Forelimb muscle (tissue), 1 donor: ENCODE measurements around the gene SLC15A1. TPM values are rescaled to one million over a fixed set of nuclear protein-coding genes. Genes with fewer than 3 reads are reported as not detected.
"Not testable (repeated sequence)": the region's sequence is repeated elsewhere in the genome, so short reads cannot be mapped to it uniquely, and the experiment has no call there.

Source experiments
- DNase-seq: peaks from one replicate; pipeline ENCODE4 v3.0.0-alpha.2; 2013; ENCODE audit warnings: low read depth
- polyA plus RNA-seq: library from polyadenylated mRNA; unstranded; fragments of 120-200 nt; gene quantifications from one replicate; pipeline ENCODE4 v1.2.1, GENCODE V29; 2013; ENCODE audit not compliant: insufficient read length

The SLC15A1 gene
- polyA plus RNA-seq, 1 donor = not detected

DNA sequence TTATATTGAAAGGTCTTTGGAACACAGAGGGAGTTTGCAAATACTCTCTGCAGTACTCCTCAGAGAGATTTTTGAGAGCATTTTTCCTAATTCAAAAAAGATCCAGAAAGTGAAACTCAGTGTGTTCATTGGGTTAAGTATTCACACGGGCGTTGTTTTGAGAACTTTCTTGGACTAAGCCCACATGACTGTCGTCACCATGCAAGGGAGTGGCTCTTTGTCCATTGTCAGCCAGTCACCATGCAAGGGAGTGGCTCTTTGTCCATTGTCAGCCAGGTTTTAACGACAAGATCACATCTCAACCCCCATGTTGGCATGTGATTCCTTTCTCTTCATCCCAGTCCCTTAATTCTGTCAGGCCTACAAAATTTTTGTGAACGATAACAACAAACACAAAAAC is 94.3 kb downstream of the SLC15A1 start:
- peak; percentile 51 for DNase-seq

DNA sequence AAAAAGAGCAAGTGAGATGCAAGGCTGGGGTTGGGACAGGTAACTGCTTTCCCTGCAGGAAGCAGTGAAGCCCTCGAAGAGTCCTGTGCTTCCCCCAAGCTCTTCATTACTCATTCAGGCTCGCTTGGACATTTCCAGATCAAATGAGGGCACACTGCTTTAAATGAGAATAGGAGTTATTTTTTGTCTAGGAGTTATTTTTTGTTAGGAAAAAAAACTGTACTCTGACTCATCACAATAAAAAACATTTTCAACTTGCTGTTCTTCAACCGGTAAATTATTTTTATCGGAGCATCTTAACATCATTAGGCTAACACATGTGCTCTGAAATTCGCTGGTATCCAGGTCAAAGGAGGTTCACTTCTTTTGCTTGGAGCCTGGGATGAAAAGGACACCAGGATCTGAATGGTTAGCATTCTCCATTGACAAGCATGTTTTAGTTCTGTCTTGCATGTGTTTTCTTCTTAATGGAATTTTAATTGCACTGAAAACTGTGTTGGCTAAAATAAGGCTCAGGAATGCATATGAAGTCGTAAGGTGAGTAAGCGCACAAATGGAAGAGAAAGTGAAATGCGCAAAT is 94.9 kb downstream of the SLC15A1 start:
- no peak for DNase-seq

DNA sequence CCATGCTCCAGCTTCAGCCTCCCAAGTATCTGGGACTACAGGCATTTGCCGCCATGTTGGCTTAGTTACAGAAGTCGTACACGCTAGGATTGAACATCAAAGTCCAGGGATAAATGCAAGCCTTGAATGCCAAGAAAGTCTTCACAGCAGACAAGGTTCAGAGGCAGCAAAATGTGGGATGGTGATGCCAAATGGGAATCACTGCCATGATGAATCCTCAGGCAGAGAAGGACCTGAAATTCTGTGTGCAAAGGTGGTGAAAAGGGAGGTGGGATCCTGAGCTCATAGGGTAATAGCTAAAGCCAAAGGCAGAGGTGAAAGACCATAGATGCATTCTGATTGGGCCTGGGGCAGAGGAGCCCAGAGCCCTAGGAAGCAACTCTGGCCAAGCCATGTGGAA is 96.2 kb downstream of the SLC15A1 start:
- no peak for DNase-seq

DNA sequence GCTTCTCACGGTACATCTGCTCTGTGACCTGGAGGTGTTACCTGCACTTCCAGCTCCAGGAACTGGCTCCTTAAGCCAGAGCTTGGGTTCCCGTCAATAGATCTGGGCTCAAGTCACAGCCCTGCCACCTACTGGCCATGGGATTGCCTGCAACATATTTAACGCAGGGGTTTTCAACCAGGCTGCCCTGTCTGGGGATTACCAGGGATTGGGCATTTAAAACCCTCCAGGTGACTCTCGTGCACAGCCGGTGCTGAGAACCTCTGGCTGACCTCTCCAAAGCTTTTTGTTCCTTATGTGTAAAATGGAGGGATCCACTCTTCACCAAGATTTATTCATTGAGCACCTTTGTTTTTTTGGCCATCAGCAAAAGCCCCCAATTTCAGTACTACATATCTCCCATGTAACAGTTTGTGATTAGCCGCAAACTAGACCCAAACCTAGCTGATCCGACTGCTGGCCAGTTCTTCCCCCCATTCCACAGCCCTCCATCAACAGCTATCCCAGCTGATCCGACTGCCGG is 98.9 kb downstream of the SLC15A1 start:
- DNase-seq = no peak

DNA sequence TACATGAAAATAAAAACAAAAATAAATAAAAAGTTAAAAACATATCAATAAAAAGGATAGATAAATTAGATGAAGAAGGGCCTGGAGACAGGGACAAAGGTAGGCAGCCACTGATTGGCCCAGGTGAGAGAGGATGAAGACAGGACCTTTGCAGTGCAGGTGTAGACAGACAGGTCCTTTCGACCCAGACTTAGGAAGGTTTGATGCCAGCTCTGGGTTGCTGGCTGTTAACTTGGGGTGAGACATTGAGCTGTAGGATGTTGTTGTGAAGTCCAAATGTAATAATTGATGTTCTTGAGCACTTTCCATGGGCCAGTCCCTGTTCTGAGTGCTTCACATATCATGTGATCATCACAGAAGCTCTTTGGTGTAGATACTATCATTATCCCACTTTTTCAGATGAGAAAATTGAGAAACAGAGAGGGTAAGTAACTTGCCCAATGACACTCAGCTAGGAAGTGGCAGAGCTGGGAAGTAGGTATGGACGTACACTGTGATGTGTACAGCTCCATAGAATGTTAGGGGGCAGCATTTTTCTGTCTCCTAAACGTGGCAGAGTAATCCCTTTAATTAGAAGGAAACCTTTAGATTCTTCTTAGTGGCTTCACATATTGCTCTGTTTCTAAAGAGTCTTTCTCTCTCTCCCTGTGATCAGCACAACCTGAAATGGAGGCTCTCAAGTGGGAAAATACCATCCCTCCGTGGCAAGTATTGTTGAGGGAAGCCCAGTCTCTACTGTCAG is 99.6 kb downstream of the SLC15A1 start:
- no peak for DNase-seq

DNA sequence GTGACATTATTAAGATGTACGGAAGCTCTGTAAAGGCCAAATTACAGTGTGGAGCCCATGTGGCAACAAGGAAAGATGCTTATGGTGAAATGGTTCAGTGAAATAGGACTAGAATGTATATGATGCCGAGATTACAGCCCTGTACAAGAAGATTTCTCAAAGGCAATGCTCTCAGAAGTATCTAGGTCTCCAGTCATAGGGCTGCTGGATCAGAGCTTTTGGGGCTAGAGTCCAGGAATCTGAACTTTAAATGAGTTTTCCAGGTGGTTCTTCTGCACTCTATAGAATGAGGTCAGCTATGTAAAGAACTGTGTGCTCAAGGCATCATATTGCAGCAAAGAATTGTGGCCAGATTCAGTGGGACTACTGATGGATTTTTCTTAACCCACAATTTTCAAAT is 100.2 kb downstream of the SLC15A1 start:
- no peak for DNase-seq

DNA sequence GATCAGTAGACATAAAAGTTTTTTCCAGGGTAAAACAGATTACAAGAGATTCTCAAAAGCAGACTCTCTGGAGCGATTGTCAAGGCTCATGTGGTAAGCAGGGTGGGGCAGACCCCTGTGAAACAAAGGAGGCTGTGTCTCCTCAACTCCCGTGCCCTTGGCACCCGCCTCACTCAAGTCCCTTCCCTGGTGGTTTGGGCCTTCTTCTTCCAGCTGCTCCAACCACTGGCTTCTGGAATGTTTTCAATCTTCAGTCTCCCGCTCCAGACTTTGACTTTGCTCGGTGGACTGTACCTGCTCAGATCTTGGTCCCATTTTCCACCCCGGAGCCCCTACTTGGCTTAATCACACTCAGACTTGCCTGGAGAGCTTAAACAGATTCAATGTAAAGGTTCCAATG is 100.7 kb downstream of the SLC15A1 start:
- no peak for DNase-seq

DNA sequence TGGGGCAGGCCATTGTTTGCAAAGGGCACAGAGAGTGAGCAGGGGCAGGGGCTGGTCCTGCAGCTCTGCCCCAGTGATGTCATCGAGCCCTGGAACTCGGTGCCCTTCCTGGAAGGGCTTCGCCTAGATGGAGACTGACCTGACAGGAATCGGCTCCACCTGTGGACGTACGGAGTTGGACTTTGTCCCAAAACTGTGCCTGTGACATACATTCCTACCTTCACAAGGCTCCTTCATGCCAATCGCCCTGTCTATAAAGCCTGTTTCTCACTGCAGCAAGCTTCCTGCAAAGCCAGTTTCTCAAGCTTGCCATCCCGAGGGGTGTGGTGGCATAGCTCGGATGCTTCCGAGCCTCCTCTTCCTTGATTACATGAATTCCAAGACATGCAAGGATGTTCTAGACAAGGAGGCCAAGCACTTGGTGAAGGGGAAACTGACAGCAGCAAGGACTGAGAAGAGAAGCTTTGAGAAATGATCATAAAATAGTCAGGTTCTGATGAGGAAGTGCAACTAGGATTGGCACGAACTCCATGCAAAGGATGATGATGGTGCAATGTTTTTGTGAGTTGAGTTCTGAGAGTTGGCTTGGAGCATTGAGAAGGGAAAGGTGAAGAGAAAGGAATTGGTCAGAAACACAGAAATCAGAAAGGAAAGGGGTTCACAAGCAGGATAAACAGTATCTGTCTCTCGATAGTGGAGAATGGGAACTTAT is 101.9 kb downstream of the SLC15A1 start:
- no peak for DNase-seq

DNA sequence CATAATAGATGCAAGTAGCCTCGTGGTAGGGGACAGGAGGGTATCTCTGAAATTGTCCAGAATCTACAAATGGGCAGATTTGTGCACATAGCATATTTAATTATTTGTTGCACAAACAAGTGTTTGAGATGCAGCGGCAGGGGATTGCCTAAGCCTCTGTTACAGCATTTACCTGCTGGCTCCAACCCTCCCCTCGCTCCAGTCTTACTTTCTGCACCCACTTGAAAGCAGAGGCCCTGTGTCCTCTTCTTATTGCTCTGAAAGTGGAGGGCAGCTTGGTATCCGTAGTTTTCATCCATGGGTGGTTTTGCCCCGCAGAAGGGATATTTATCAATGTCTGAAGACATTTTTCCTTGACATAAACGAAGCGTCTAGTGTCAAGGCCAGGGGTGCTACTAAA is 102.6 kb downstream of the SLC15A1 start:
- DNase-seq = no peak

DNA sequence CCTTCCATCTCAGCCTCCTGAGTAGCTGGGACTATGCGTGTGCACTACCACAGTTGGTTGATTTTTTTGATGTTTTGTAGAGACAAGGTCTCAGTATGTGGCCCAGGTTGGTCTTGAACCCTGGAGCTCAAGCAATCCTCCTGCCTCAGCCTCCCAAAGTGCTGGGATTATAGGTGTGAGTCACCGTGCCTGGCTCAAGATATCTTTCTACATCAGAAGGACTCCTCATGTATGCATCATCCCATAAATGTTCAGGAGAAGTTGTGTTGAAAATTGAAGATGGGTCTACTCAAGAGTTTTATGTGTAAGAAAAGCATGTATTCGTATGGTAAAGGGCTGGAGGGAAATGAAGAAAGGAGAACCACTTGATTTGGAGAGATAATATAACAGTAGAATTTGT is 103.8 kb downstream of the SLC15A1 start:
- DNase-seq = no peak

DNA sequence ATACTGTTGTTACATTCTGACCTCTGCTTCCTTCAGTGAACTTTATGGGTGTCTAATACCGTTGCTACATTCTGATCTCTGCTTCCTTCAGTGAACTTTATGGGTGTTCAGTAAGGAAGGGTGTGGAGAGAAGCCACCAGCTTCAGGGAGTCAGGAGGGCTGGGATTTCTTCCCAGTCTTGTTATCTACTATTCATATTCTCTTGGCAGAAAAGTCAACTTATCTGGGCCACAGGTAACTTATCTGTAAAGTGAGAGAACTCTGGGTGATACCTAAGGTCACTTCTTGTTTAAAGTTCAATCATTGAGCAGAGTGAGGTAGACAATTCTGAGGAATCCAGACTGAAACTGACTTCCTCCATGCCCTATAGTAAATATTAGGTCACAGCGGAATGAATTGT is 104.3 kb downstream of the SLC15A1 start:
- no peak for DNase-seq

DNA sequence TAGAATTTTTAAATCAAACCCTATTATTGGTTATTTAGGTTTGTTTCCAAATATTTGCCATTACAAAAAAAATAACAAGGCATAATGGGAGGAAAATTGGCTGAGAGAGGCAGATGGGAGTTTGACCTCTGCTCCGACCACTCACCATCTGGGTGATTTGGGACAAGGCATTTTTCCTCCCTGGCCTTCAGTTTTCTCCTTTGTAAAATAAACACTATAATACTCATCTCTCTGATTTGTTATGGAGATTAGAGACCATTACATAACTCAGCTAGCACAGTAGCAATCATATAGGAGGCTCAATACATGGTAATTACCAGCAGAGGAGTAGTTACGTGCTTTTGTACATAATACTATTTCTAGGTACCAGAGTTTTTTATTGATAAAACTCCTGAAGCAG is 105.4 kb downstream of the SLC15A1 start:
- DNase-seq = no peak

DNA sequence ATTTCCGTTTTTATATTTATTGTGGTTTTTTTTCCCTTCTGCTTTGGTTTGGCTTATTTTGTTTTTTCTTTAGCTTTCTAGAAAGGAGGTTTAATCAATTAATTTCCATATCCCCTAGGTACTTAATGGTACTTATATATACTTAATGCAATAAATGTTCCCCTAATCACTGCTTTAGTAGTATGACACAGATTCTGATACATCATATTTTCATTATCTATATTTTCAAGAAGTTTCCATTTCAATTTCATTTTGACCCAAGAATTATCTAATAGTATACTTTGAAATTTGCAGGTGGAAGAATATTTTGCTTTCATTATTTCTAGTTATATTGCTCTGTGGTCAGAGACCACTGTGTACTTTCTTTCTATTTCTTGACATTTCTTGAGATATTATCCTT is 109.0 kb downstream of the SLC15A1 start:
- DNase-seq = no peak

DNA sequence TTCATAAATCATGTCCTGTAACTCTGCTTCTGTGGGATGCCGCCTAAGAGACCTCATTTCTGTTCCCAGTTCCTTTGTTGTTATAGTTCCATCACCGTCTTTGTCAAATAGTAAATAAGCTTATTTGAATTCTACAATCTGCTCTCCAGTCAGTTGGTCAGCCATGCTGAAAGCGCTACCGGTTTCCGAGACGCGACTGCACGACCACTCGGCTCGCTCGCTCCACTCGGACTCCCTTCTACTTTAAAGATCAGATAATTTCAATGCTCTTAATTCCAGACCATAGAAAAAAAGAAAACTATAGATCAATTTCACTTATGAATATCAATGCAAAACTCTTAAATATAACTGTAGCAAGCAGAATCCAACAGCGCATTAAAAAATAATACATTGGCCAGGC is 111.4 kb downstream of the SLC15A1 start:
- DNase-seq = no peak

DNA sequence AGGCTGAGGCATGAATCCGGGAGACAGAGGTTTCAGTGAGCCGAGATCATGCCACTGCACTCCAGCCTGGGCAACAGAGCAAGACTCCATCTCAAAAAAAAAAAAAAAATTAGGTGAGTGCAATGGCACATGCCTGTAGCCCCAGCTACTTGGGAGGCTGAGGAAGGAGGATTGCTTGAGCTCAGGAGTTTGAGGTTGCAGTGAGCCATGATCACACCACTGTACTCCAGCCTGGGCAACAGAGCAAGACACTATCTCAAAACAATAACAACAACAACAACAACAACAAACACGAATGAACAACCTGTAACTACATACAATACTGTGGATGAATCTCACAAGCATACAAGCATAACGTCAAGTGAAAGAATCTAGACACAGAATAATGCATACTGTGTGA is 112.7 kb downstream of the SLC15A1 start:
- DNase-seq = not testable (repeated sequence)

DNA sequence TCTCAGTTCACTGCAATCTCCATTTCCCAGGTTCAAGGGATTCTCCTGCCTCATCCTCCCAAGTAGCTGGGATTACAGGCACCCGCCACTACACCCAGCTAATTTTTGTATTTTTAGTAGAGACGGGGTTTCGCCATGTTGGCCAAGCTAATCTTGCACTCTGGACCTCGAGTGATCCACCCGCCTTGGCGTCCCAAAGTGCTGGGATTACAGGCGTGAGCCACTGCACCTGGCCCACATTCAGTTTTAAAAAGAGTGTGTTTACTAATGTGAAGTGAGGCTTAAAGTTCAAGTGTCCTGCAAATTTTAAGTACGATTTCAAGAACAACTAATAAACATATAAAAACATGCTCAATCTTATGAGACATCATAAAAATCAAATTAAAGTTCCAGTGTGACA is 114.1 kb downstream of the SLC15A1 start:
- DNase-seq = not testable (repeated sequence)

Other genes starting within 250 kb of the SLC15A1 start
- gene STK24, start 175.6 kb downstream of the SLC15A1 start, polyA plus RNA-seq = 41.5 TPM
- gene DOCK9, start 225.4 kb upstream of the SLC15A1 start, polyA plus RNA-seq = 91.6 TPM